Common myeloid progenitor, CD34-positive (primary cell): ENCODE results near the gene MYOF.

Experiments used
- CTCF ChIA-PET: fragments of 350-600 bp; sonication (Branson Sonifier 250); formaldehyde crosslinking; loops from one replicate; lab custom pipeline; 2021; ENCODE audit warnings: antibody characterized with exemption; lab: Charles Lee
- POLR2A ChIA-PET: fragments of 350-600 bp; sonication (Branson Sonifier 250); formaldehyde crosslinking; loops from one replicate; lab custom pipeline; 2021; ENCODE audit warnings: antibody characterized with exemption; lab: Charles Lee
- DNase-seq, 3 donors: peaks; one replicate each; pipeline versions ENCODE4 v3.0.0 to v3.0.0-alpha.2; 2013
- H3K27ac ChIP-seq, 2 experiments: 1 replicate in 1 of 2; 2 replicates in 1 of 2; pipeline ENCODE4 v1.7.0; 2013; ENCODE audit warnings: inconsistent platforms in 2 of 2, low read length in 2 of 2, mild to moderate bottlenecking in 2 of 2, low read depth in 1 of 2, moderate library complexity in 1 of 2; ENCODE audit not compliant: severe bottlenecking in 2 of 2, insufficient read depth in 1 of 2, poor library complexity in 1 of 2
- H3K27me3 ChIP-seq, 5 experiments: replicated peaks in 2 of 5; 1 replicate in 3 of 5; 2 replicates in 2 of 5; pipeline versions ENCODE4 v1.6.1 to v1.7.0; 2013; ENCODE audit warnings: low read length in 4 of 5, mild to moderate bottlenecking in 2 of 5, moderate library complexity in 2 of 5, inconsistent platforms in 1 of 5; ENCODE audit not compliant: insufficient read depth in 5 of 5, control insufficient read depth in 4 of 5
- H3K36me3 ChIP-seq, 4 experiments: 1 replicate in 2 of 4; 2 replicates in 2 of 4; pipeline versions ENCODE4 v1.6.1 to v1.7.0; 2013; ENCODE audit warnings: low read length in 3 of 4, control low read depth in 1 of 4, mild to moderate bottlenecking in 1 of 4; ENCODE audit not compliant: control insufficient read depth in 4 of 4, insufficient read depth in 4 of 4
- H3K4me1 ChIP-seq, 4 experiments: 1 replicate in 3 of 4; 2 replicates in 1 of 4; pipeline versions ENCODE4 v1.6.1 to v1.7.1; 2013; ENCODE audit warnings: low read length in 3 of 4, mild to moderate bottlenecking in 3 of 4, control low read depth in 1 of 4, inconsistent platforms in 1 of 4, moderate library complexity in 1 of 4; ENCODE audit not compliant: control insufficient read depth in 4 of 4, insufficient read depth in 4 of 4; ENCODE audit errors: control extremely low read depth in 1 of 4
- H3K4me3 ChIP-seq, 7 experiments: 1 replicate in 4 of 7; 2 replicates in 3 of 7; pipeline versions ENCODE4 v1.5.1 to v1.7.0; 2013; ENCODE audit warnings: mild to moderate bottlenecking in 7 of 7, low read length in 6 of 7, moderate library complexity in 6 of 7, inconsistent platforms in 2 of 7, low read depth in 2 of 7, control low read depth in 1 of 7; ENCODE audit not compliant: insufficient read depth in 4 of 7, control insufficient read depth in 1 of 7; ENCODE audit errors: extremely low read depth in 1 of 7
- H3K9me3 ChIP-seq, 5 experiments: 1 replicate in 4 of 5; 2 replicates in 1 of 5; pipeline versions ENCODE4 v1.6.1 to v1.7.1; 2013; ENCODE audit warnings: low read length in 4 of 5, mild to moderate bottlenecking in 2 of 5, inconsistent platforms in 1 of 5, low read depth in 1 of 5, moderate library complexity in 1 of 5; ENCODE audit not compliant: control insufficient read depth in 4 of 5, insufficient read depth in 2 of 5; ENCODE audit errors: control extremely low read depth in 1 of 5
- WGBS: methylation state at CpG from one replicate; pipeline ENCODE4 v1.1.5; 2013; ENCODE audit not compliant: insufficient coverage; 5-methylcytosine and 5-hydroxymethylcytosine counted together

The MYOF gene

DNA sequence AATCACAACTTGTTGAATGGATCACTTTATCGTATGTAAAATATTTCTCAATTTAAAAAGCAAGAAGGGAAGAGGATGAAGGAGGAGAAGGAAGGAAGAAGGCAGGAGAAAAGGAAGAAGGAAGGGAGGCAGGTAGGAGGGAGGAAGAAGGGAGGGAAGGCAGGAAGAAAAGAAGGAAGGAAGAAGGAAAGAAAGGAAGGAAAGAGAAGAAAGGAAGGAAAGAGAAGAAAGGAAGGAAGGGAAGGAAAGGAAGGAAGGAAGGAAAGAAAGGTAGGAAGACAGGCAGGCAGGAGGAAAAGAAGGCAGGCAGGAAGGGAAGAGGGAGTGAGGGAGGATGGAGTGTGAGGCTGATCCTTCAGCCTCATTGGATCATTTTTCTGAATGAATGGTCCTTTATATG, 145.5 kb downstream of the MYOF start:
- H3K36me3 ChIP-seq = no peaks in the 10 kb centered on the region
- H3K9me3 ChIP-seq = no peaks in the 10 kb centered on the region
- ChIA-PET POLR2A (no interaction called here), CTCF (no interaction called here)
- no CpG with 5 or more reads among the region's 1 CpG for WGBS
- H3K4me3 ChIP-seq = no peak overlapping the region
- H3K4me1 ChIP-seq = no peaks in the 10 kb centered on the region
- DNase-seq = no peak
- no peaks in the 10 kb centered on the region for H3K27me3 ChIP-seq
- no peak overlapping the region for H3K27ac ChIP-seq

DNA sequence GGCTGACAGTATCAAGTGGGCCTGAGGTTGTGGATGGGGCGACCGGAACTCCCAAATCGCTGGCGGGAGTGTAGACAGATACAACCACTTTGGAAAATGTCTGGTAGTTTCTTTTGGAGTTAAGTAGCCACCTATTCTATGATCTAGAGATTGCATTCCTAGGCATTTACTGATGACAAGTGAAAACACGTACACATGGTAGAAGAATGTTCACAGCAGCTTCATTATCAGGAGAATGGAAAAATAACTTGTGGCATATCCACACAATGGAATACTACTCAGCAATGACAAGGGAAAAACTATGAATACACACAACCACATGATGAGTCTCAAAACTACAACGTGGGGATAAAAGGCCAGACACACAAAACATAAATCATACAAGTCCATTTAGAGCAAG, 146.0 kb downstream of the MYOF start:
- POLR2A ChIA-PET = no interaction called here
- WGBS = 100% methylated on average over 2 of the region's 6 CpGs
- Histone ChIP-seq H3K4me1 (no peaks in the 10 kb centered on the region), H3K36me3 (no peaks in the 10 kb centered on the region), H3K27me3 (peaks cover 0 to 3% (median 0%) of the 10 kb centered on the region in 5 experiments), H3K4me3 (no peak overlapping the region), H3K9me3 (no peaks in the 10 kb centered on the region), H3K27ac (no peak overlapping the region)
- CTCF ChIA-PET = no interaction called here
- no peak for DNase-seq

DNA sequence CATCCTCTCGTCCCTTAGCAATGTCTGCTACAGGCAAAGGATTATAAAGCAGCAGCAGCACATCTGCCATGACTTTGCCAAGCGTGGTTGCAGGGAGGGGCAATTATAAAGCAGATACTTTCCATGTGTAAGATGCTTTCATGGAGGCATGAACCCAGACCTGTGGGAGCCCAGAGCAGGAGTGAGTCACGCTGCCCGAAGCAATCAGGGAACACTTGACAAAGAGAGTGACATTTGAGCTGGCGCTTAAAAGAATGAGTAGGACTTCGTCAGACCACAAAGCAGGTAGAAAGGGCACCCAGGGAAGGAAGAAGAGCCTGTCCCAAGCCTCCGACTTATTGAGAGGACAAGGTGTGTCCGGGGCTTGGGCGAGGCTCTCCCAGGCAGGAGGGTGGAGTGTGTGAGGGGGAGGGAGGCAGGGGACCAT, 147.2 kb downstream of the MYOF start:
- H3K36me3 ChIP-seq = no peaks in the 10 kb centered on the region

DNA sequence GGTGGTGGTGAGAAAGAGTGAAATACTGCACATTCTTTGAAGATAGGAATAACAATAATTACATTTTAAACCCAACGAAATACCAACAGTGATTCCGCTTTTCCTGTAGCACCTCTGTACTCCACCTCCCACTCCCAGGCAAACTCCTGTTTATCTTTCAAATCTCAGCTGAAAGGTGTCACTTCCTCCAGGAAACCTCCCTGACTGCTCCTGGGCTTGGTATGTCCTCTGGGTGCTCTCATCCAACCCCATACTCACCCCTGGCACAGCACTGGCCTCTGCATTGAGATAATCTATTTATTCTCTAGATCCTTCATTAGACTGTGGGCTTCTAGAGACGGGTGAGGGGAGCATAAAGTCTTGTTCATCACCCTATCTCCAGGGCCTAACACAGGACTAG, 148.0 kb downstream of the MYOF start:
- Histone ChIP-seq H3K36me3 (no peaks in the 10 kb centered on the region), H3K4me3 (no peak overlapping the region), H3K27me3 (peaks cover 0 to 4% (median 0%) of the 10 kb centered on the region in 5 experiments), H3K9me3 (no peaks in the 10 kb centered on the region), H3K4me1 (no peaks in the 10 kb centered on the region), H3K27ac (no peak overlapping the region)
- 100% methylated on average over 3 of the region's 3 CpGs for WGBS
- no peak for DNase-seq
- POLR2A ChIA-PET = no interaction called here
- CTCF ChIA-PET = no interaction called here

More for the DNA sequence above, 147.2 kb downstream of the MYOF start:
- POLR2A ChIA-PET = no interaction called here
- 96% methylated on average over 8 of the region's 9 CpGs for WGBS
- no peak overlapping the region for H3K27ac ChIP-seq
- H3K4me1 ChIP-seq = no peaks in the 10 kb centered on the region
- CTCF ChIA-PET = no interaction called here
- no peak for DNase-seq
- no peak overlapping the region for H3K4me3 ChIP-seq
- no peaks in the 10 kb centered on the region for H3K9me3 ChIP-seq
- H3K27me3 ChIP-seq = peaks cover 0 to 4% (median 0%) of the 10 kb centered on the region in 5 experiments

DNA sequence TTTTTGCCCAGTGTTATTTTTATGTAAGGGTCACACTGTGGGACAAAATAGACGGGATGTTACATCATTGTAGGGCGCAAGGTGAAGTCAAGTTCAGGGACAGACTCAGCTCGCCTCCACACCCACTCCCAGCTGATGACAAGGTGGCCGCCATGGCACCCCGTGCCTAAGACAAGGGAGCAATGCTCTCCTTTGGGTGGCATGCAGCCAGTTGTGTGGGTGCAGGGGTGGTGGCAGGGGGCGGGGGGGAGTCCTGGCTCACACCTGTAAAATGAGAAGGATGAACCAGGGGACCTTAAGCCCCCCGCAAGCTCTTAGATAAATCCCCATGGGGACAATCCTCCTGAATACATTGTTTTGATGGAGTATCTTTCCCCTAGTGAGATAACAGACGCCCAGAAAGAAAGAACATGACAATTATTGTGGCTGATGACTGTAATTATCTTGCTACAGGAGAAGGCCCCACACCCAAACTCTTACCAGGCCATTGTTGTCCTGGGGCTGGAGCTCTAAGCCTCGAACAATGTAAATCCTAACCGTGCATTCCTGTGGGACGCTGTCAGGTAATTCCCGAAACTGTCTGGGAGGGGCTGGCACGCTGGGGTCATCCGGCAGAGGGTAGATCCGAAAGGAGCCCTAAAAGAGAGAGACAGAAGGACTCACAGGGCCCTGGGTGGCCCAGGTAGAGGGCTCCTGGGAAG, 148.7 kb downstream of the MYOF start:
- H3K36me3 ChIP-seq = no peaks in the 10 kb centered on the region
- ChIA-PET CTCF (no interaction called here), POLR2A (no interaction called here)

DNA sequence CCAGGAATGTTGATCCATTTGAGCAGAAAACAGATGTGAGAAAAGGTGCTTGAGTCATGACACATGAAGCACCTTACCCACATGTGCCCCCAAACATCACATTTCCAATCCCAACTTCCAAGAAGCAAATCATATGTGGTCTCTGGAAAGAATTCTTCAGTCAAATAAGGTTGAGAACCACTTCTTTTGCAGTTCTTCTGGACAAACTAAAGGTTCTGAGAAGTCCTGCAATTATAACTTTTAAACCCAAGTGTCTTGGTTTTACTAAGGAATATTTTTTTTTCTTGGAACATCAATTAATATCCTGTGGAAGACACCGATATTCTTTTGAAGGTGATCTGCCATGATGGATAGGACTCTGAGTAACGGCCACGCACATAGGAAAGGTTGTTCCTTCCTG, 151.3 kb downstream of the MYOF start:
- H3K4me1 ChIP-seq = no peaks in the 10 kb centered on the region
- peaks cover 0 to 2% (median 0%) of the 10 kb centered on the region in 5 experiments for H3K9me3 ChIP-seq
- H3K27ac ChIP-seq = no peak overlapping the region
- ChIA-PET POLR2A (no interaction called here), CTCF (no interaction called here)
- no peak for DNase-seq
- H3K36me3 ChIP-seq = no peaks in the 10 kb centered on the region
- H3K4me3 ChIP-seq = no peak overlapping the region
- WGBS = 93% methylated on average over 2 of the region's 3 CpGs
- peaks cover 0 to 4% (median 0%) of the 10 kb centered on the region in 5 experiments for H3K27me3 ChIP-seq

More for the DNA sequence above, 148.7 kb downstream of the MYOF start:
- DNase-seq = no peak
- no peak overlapping the region for H3K4me3 ChIP-seq
- 98% methylated on average over 14 of the region's 15 CpGs for WGBS
- H3K27me3 ChIP-seq = peaks cover 0 to 4% (median 0%) of the 10 kb centered on the region in 5 experiments
- no peaks in the 10 kb centered on the region for H3K9me3 ChIP-seq
- no peak overlapping the region for H3K27ac ChIP-seq
- no peaks in the 10 kb centered on the region for H3K4me1 ChIP-seq

DNA sequence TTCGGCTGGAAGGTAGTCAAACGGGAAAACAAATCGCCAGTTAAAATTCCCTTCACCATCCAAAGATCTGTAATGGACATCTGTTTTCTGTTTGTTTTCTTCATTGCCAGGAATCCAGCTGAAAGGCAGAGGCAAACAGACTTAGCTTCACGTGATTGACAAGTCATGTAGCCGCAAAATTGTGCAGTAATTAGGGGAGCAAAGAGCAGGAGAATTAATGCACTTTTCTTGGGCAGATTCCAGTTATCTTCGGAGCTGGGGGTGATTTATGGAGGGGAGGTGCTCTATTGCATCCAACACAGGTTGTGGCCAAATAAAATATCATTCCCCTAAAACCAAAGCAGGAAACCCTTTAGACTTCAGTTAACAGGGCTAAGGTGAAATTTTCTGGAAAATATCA, 162.2 kb downstream of the MYOF start:
- Histone ChIP-seq H3K27ac (no peak overlapping the region), H3K4me3 (no peak overlapping the region)
- POLR2A ChIA-PET = no interaction called here

More for the DNA sequence above, 162.2 kb downstream of the MYOF start:
- DNase-seq = no peak
- peaks cover 0 to 30% (median 21%) of the 10 kb centered on the region in 4 experiments for H3K4me1 ChIP-seq
- no peaks in the 10 kb centered on the region for H3K9me3 ChIP-seq
- CTCF ChIA-PET = interaction anchor here (1.0 to 1.4 kb wide), 3 partner anchors 8 to 240 kb away, joined by 3 to 4 read pairs (median 3); no protein-coding TSS in a partner anchor
- H3K27me3 ChIP-seq = no peaks in the 10 kb centered on the region
- no peaks in the 10 kb centered on the region for H3K36me3 ChIP-seq
- 100% methylated on average over 2 of the region's 6 CpGs for WGBS
